Activated CD4-positive, alpha-beta T cell treated with anti-CD3 and anti-CD28 coated beads for 4 hours (primary cell): ENCODE data around the gene TTC16.
A peak's percentile ranks its signal among the peaks of the same experiment; 100 is the strongest.
"Not testable (repeated sequence)": the region's sequence is repeated elsewhere in the genome, so short reads cannot be mapped to it uniquely, and the experiment has no call there.

Source experiments
- DNase-seq, 2 donors: peaks; one replicate each; pipeline ENCODE4 v3.0.0-alpha.2; 2020

Gene TTC16

GRCh38 chr9:127769929-127770582 is 54.2 kb downstream of the TTC16 start:
- DNase-seq = no peak

GRCh38 chr9:127770583-127770904 is 54.7 kb downstream of the TTC16 start:
- no peak for DNase-seq

- DNase-seq = peak; percentile 95 to 98
These were observed 55.2 kb downstream of the TTC16 start for GRCh38 chr9:127770905-127771569.

- DNase-seq = no peak
These were observed 55.8 kb downstream of the TTC16 start for GRCh38 chr9:127771570-127772189.

GRCh38 chr9:127772603-127773002 is 56.7 kb downstream of the TTC16 start:
- no peak for DNase-seq

- no peak for DNase-seq
These were observed 57.4 kb downstream of the TTC16 start for GRCh38 chr9:127773272-127773671.

GRCh38 chr9:127773981-127774380 is 58.1 kb downstream of the TTC16 start:
- no peak for DNase-seq

- DNase-seq = peak; percentile 77 to 82
These were observed 60.5 kb downstream of the TTC16 start for GRCh38 chr9:127776195-127776923.

- no peak for DNase-seq
These were observed 61.0 kb downstream of the TTC16 start for GRCh38 chr9:127776924-127777289.

GRCh38 chr9:127777368-127777980 is 61.6 kb downstream of the TTC16 start:
- peak in 1 of 2 donors; percentile 12 for DNase-seq

- peak; percentile 42 to 44 for DNase-seq
These were observed 62.6 kb downstream of the TTC16 start, which contains the start of gene SH2D3C for GRCh38 chr9:127778280-127779135. Gene SH2D3C, minus strand, starts transcription at chr9:127778666. Its CDS starts 39 bp downstream, at chr9:127778627.

GRCh38 chr9:127779136-127779981 is 63.5 kb downstream of the TTC16 start:
- DNase-seq = peak; percentile 63 to 69

GRCh38 chr9:127780126-127780885 is 64.4 kb downstream of the TTC16 start:
- DNase-seq = no peak

- not testable (repeated sequence) for DNase-seq
These were observed 65.0 kb downstream of the TTC16 start for GRCh38 chr9:127780909-127781308.
